Progenitor cell of endocrine pancreas (in vitro differentiated cells): ENCODE results near the gene PTPA. TPM values are rescaled to one million over a fixed set of nuclear protein-coding genes. Genes with fewer than 3 reads are reported as not detected.
"Not testable (repeated sequence)": the region's sequence is repeated elsewhere in the genome, so short reads cannot be mapped to it uniquely, and the experiment has no call there.

Experiments used
- DNase-seq: peaks from one replicate; pipeline ENCODE4 v3.0.0; 2021; ENCODE audit warnings: low spot score; ENCODE audit not compliant: unreplicated experiment
- H3K27ac Mint-ChIP-seq: 2 replicates; pipeline ENCODE4 v1.8.0; 2021; ENCODE audit warnings: mild to moderate bottlenecking, moderate library complexity, mixed read lengths
- H3K27me3 Mint-ChIP-seq: 2 replicates; pipeline ENCODE4 v1.8.0; 2021; ENCODE audit warnings: mixed read lengths
- H3K36me3 Mint-ChIP-seq: 2 replicates; pipeline ENCODE4 v1.8.0; 2022; ENCODE audit warnings: mixed read lengths; ENCODE audit not compliant: insufficient read depth
- H3K4me1 Mint-ChIP-seq: 2 replicates; pipeline ENCODE4 v1.8.0; 2021; ENCODE audit warnings: low read depth, mixed read lengths
- H3K4me3 Mint-ChIP-seq: 2 replicates; pipeline ENCODE4 v1.8.0; 2021; ENCODE audit warnings: low read depth, mild to moderate bottlenecking, moderate library complexity, mixed read lengths
- H3K9me3 Mint-ChIP-seq: 2 replicates; pipeline ENCODE4 v1.8.0; 2021; ENCODE audit warnings: low read depth, mixed read lengths
- total RNA-seq: library from RNA; stranded (reverse); gene quantifications from 2 replicates; pipeline ENCODE4 v1.2.1, GENCODE V29; 2021
- TF ChIP-seq, protein P1 (sequence below): fragments of 200-600 bp; sonication (generic); IDR thresholded peaks from one replicate; pipeline ENCODE4 v1.5.0; 2021; ENCODE audit warnings: antibody characterized with exemption, mild to moderate bottlenecking; ENCODE audit not compliant: unreplicated experiment

PTPA gene
- total RNA-seq, 1 donor from 2014 or later: 145 TPM

DNA sequence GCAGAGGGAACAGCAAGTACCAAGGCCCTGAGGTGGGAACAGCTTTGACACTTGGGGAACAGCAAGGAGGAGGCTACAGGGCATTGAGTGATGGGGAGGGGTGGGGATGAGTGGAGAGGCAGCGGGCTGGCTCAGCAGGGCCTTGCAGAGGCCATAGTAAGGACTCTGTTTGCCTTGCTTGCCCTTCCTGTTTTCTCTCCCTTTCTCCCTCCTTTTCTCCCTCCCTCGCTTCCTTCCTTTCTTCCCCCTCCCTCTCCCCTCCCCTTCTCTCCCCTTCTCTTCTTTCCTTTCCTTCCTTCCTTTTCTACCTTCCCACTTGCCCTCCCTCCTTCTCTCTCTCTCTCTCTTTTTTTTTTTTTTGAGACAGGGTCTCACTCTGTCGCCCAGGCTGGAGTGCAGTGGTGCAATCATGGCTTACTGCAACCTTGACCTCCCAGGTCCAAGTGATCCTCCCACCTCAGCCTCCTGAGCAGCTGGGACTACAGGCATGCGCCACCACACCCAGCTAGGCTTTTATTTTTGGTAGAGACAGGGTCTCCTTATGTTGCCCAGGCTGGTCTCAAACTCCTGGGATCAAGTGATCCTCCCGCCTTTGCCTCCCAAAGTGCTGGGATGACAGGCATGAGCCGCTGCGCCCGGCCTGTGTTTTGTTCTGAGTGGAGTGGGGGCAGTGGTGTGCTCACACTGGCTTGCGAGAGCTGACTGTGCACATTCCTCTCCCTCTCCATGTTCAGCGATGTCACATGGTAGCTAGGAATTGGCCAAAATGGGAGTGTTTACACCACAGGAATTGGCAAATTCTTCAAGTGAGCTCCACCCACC, 49.7 kb downstream of the PTPA start:
- Mint-ChIP-seq H3K36me3 (peaks cover 5% of the 10 kb centered on the region), H3K4me1 (peaks cover 6% of the 10 kb centered on the region)

DNA sequence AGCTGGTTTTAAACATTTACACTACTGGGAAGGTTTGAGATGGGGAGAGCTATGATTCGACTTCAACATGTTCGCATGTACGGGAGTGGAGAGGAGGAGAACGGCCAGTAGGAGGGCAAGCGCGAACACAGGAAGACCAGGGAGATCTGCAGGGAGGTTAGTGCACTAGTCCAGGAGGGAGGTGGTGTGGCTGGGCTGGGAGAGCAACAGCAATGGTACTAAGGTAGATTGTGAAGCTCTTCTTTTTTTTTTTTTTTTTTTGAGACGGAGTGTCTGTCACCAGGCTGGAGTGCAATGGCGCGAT, 50.3 kb downstream of the PTPA start:
- no peak overlapping the region for H3K27ac Mint-ChIP-seq
- H3K9me3 Mint-ChIP-seq: no peaks in the 10 kb centered on the region
- H3K4me3 Mint-ChIP-seq: no peak overlapping the region
- peaks cover 6% of the 10 kb centered on the region for H3K4me1 Mint-ChIP-seq
- peaks cover 5% of the 10 kb centered on the region for H3K36me3 Mint-ChIP-seq
- H3K27me3 Mint-ChIP-seq: no peaks in the 10 kb centered on the region
- TF ChIP-seq, protein P1, sequence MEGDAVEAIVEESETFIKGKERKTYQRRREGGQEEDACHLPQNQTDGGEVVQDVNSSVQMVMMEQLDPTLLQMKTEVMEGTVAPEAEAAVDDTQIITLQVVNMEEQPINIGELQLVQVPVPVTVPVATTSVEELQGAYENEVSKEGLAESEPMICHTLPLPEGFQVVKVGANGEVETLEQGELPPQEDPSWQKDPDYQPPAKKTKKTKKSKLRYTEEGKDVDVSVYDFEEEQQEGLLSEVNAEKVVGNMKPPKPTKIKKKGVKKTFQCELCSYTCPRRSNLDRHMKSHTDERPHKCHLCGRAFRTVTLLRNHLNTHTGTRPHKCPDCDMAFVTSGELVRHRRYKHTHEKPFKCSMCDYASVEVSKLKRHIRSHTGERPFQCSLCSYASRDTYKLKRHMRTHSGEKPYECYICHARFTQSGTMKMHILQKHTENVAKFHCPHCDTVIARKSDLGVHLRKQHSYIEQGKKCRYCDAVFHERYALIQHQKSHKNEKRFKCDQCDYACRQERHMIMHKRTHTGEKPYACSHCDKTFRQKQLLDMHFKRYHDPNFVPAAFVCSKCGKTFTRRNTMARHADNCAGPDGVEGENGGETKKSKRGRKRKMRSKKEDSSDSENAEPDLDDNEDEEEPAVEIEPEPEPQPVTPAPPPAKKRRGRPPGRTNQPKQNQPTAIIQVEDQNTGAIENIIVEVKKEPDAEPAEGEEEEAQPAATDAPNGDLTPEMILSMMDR: no peak
- DNase-seq: no peak

More for the DNA sequence above, 49.7 kb downstream of the PTPA start:
- TF ChIP-seq, protein P1: no peak
- no peak overlapping the region for H3K27ac Mint-ChIP-seq
- H3K4me3 Mint-ChIP-seq: no peak overlapping the region
- DNase-seq: no peak
- no peaks in the 10 kb centered on the region for H3K9me3 Mint-ChIP-seq
- no peaks in the 10 kb centered on the region for H3K27me3 Mint-ChIP-seq

DNA sequence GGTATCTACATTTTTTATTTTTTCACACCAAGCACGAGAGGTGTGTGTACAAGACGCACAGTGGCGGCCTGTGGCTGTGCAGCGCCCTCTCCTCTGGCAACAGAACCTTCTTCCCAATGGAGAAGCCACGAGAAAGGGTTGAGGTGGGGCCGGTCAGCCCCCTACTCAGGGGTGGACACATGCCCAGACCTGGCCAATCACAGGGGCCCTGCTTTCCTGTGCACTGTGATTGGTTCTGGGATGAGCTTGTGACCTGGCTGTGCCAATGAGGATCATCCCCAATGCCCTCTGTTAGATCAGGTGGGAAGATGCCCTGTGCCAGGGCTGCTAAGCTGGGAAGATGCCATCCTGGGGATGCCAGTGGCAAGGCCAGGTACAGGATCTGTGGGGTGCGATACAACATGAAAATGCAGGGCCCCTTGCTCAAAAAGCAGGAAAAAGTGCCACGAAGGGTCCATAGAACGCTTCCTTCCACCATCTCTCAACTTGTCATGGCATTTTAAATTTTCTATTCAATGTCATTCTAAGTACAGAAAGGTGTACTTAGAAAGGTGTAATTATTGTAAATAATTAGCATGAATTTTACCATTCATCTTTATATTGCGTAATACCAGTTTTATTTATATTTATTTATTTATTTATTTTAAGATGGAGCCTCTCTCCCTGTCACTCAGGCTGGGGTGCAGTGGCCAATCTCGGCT, 51.4 kb downstream of the PTPA start:
- DNase-seq: no peak
- TF ChIP-seq, protein P1: no peak
- H3K9me3 Mint-ChIP-seq: no peaks in the 10 kb centered on the region

DNA sequence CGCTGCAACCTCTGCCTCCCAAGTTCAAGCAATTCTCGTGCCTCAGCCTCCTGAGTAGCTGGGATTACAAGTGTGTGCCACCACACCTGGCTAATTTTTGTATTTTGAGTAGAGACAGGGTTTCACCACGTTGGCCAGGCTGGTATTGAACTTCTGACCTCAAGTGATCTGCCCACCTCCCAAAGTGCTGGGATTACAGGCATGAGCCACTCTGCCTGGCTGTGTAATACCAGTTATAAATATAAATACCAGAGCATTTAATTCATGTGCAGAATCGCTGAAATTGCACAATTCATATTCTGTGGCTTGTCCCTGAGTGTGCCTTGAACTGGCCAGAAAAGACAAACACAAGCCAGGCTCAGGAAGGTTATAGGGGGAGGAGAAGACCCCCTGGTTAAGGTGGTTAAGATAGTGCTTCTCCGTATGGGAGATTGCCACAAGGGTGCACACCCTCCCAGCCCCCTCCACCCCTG, 52.0 kb downstream of the PTPA start:
- H3K4me1 Mint-ChIP-seq: peaks cover 20% of the 10 kb centered on the region
- not testable (repeated sequence) for H3K27me3 Mint-ChIP-seq, DNase-seq, H3K27ac Mint-ChIP-seq, H3K4me3 Mint-ChIP-seq, H3K9me3 Mint-ChIP-seq, H3K36me3 Mint-ChIP-seq

More for the DNA sequence above, 51.4 kb downstream of the PTPA start:
- H3K27ac Mint-ChIP-seq: no peak overlapping the region
- peaks cover 5% of the 10 kb centered on the region for H3K36me3 Mint-ChIP-seq
- peaks cover 15% of the 10 kb centered on the region for H3K4me1 Mint-ChIP-seq
- H3K4me3 Mint-ChIP-seq: no peak overlapping the region
- no peaks in the 10 kb centered on the region for H3K27me3 Mint-ChIP-seq

DNA sequence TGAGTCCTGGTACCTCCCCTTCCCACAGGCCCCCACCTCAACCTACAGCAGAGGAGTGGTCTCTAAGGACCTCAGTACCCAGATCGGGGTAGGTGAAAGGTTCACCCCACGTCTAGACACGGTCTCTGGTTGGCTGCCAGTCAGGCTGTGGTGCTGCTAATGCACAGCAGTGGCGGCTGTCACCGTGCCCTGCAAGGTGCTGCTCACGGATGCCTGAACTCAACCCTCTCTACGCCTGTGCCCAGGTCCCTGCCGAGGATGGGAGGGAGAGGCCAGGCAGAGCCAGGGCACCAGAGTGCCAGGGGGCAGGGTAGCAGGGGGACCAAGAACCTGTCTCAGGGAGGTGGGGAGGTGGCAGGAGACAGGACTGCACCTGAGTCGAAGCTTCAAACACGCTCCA, 52.5 kb downstream of the PTPA start:
- no peak overlapping the region for H3K27ac Mint-ChIP-seq
- H3K4me1 Mint-ChIP-seq: peaks cover 20% of the 10 kb centered on the region
- no peaks in the 10 kb centered on the region for H3K9me3 Mint-ChIP-seq
- TF ChIP-seq, protein P1: no peak
- H3K27me3 Mint-ChIP-seq: no peaks in the 10 kb centered on the region
- H3K36me3 Mint-ChIP-seq: peaks cover 3% of the 10 kb centered on the region
- H3K4me3 Mint-ChIP-seq: no peak overlapping the region
- DNase-seq: no peak
